Left ventricle myocardium inferior (tissue), 1 donor: ENCODE data around the gene SLC28A1. TPM values are rescaled to one million over a fixed set of nuclear protein-coding genes. Genes with fewer than 3 reads are reported as not detected.

ENCODE experiments used
- DNase-seq: peaks from one replicate; pipeline ENCODE4 v3.0.0-alpha.2; 2020
- H3K27ac ChIP-seq: fragments of 200-600 bp; replicated peaks from 2 replicates; pipeline ENCODE4 v1.8.0; 2021
- H3K27me3 ChIP-seq: fragments of 200-600 bp; 2 replicates; pipeline ENCODE4 v1.8.0; 2021; ENCODE audit warnings: low read depth
- H3K36me3 ChIP-seq: fragments of 200-600 bp; 2 replicates; pipeline ENCODE4 v1.8.0; 2021
- H3K4me1 ChIP-seq: fragments of 200-600 bp; 2 replicates; pipeline ENCODE4 v1.8.0; 2021
- H3K4me3 ChIP-seq: fragments of 200-600 bp; 2 replicates; pipeline ENCODE4 v1.8.0; 2021; ENCODE audit warnings: mild to moderate bottlenecking, moderate library complexity
- H3K9me3 ChIP-seq: fragments of 200-600 bp; replicated peaks from 2 replicates; pipeline ENCODE4 v1.8.0; 2021
- intact Hi-C: fragments of 100-400 bp; cut with micrococcal nuclease; formaldehyde crosslinking; loops from one replicate; pipeline ENCODE4 v1.11.0; 2022
- total RNA-seq: library from RNA; stranded (reverse); fragmentation: NEBNext Ultra II Directional; extraction: Animal tissue kit (Norgen Biotek cat#: 25700); gene quantifications from one replicate; pipeline ENCODE4 v1.2.1, GENCODE V29; 2021
- TF ChIP-seq, protein P1 (sequence below): fragments of 200-600 bp; IDR thresholded peaks from 2 replicates; pipeline ENCODE4 v1.8.0; 2021; ENCODE audit warnings: antibody characterized with exemption, mild to moderate bottlenecking, borderline replicate concordance
- donor health status: DM: no; HTN: yes; CAD: no; lungs with severe emphysema.

The SLC28A1 gene
- total RNA-seq, 1 donor from 2014 or later: 0.91 TPM

DNA sequence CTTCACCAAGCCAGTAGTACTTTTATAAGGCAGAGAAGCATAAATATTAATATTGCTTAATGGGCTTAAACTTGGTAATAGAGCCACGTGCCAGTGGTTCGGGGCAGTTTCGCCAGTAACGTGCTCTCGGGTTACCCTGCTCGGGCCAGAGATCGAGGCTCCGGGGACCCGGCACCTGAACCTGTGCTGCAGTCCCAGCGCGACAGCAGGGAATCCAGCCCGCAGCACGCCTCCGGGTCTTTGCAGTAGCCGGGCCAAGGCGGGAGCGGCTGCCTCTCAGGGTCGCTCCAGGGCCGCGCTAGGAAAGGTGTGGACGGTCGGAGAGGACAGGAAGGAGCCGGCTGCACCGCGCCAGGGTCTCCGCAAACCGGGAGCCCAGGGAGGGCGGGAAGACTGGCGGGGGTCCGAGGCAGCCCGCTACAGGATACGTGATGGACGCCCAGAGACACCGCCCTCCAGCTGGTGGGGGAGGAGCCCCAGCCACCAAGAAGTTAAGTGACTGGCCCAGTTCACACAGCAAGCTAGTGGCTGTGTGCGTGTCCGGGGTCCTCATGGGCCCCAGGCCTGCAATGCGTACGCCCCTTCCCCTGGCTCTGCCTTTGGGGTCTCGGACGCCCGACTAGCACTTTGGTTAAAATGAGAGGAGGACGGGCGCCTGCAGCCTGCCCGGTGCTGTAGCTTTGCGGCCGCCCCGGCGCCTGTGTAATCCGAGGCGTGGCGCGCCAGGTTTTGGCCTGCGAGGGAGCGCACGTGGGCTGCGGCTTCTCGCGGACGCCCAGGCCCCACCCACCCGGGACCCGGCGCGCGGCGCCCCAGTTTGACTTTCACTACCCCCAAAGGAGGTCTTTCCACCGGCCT, 96.0 kb downstream of the SLC28A1 start:
- TF ChIP-seq, protein P1, sequence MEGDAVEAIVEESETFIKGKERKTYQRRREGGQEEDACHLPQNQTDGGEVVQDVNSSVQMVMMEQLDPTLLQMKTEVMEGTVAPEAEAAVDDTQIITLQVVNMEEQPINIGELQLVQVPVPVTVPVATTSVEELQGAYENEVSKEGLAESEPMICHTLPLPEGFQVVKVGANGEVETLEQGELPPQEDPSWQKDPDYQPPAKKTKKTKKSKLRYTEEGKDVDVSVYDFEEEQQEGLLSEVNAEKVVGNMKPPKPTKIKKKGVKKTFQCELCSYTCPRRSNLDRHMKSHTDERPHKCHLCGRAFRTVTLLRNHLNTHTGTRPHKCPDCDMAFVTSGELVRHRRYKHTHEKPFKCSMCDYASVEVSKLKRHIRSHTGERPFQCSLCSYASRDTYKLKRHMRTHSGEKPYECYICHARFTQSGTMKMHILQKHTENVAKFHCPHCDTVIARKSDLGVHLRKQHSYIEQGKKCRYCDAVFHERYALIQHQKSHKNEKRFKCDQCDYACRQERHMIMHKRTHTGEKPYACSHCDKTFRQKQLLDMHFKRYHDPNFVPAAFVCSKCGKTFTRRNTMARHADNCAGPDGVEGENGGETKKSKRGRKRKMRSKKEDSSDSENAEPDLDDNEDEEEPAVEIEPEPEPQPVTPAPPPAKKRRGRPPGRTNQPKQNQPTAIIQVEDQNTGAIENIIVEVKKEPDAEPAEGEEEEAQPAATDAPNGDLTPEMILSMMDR: no peak
- no peaks in the 10 kb centered on the region for H3K9me3 ChIP-seq
- H3K36me3 ChIP-seq: no peaks in the 10 kb centered on the region
- intact Hi-C loops: no loop called here
- peak; percentile 87 for DNase-seq
- no peaks in the 10 kb centered on the region for H3K27me3 ChIP-seq
- peak overlapping the region; percentile 97 for H3K27ac ChIP-seq
- H3K4me1 ChIP-seq: peaks cover 68% of the 10 kb centered on the region
- H3K4me3 ChIP-seq: peak overlapping the region; percentile 87

DNA sequence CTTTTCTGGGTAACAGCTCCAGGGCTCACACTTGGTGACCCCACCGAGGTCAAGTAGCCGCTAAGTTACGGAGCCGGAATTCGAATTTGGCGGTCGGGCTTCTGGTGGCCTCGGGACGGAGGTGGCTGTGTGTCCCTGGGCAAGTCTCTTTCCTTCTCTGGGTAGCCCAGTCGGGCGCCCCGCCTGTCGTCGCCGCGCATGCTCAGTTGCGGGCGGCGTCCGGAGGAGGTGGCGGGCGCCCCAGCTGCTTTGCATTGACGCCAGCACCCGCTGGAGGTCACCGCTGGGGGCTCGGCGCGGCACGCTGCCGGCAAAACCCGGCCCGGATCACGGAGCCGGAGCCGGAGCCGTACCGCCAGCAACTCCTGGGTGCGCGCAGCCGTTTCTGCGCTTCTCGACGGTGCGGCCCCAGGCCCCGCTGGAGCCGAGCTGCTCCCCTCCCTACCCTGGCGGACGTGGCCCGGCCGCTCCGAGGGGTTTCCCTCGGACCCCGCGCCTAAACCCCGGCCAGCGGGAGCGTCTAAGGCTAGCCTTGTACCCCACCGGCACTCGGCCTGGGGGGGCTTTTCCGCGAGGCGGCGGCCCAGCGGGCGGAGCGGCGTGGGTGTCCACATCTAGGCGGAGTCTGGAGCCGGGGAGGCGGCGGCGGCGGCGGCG, 96.7 kb downstream of the SLC28A1 start:
- DNase-seq: peak; percentile 95
- TF ChIP-seq, protein P1: peak; percentile 50
- Histone ChIP-seq H3K27me3 (no peaks in the 10 kb centered on the region), H3K4me3 (peak overlapping the region; percentile 87), H3K36me3 (no peaks in the 10 kb centered on the region), H3K9me3 (no peaks in the 10 kb centered on the region), H3K27ac (peak overlapping the region; percentile 97), H3K4me1 (peaks cover 70% of the 10 kb centered on the region)
- intact Hi-C loops: no loop called here

GRCh38 chr15:84981711-84982300, 97.3 kb downstream of the SLC28A1 start, which contains the start of gene PDE8A:
Gene PDE8A (plus strand): TSS chr15:84981856. CDS start chr15:84982163, 307 bp downstream.
- Histone ChIP-seq H3K27ac (peak within 1 kb of the TSS; percentile 97), H3K9me3 (no peaks in the 10 kb centered on the region), H3K27me3 (no peaks in the 10 kb centered on the region), H3K4me1 (peaks cover 76% of the 10 kb centered on the region), H3K36me3 (no peaks in the 10 kb centered on the region), H3K4me3 (peak within 1 kb of the TSS; percentile 87)
- intact Hi-C loops: no loop called here
- TF ChIP-seq, protein P1: peak; percentile 33
- peak; percentile 58 for DNase-seq

- Histone ChIP-seq H3K27me3 (no peaks in the 10 kb centered on the region), H3K4me3 (peak overlapping the region; percentile 87), H3K27ac (peak overlapping the region; percentile 97), H3K36me3 (no peaks in the 10 kb centered on the region), H3K4me1 (peaks cover 80% of the 10 kb centered on the region), H3K9me3 (no peaks in the 10 kb centered on the region)
- DNase-seq: peak; percentile 44
- intact Hi-C loops: no loop called here
- TF ChIP-seq, protein P1: no peak
Observed at GRCh38 chr15:84982301-84982920, 97.9 kb downstream of the SLC28A1 start.

DNA sequence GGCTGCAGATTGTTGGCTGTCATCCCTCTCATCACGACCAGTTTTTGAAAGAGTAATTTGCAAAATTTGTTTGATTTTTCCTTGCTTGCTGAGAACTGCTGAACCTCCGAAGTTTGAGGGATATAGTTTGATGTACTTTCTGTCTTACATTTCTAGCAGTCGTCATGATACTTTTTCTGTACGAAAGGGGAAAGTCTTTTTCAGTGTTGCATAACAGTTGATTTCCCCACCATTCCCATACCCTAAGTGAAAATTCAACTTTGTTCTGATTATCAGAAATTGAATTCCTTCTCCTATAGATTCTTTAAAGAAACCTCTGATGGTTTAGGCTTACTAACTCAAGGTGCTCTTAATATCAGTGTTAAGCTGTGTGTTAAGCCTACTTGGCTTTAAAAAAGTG, 98.8 kb downstream of the SLC28A1 start:
- no peaks in the 10 kb centered on the region for H3K9me3 ChIP-seq
- intact Hi-C loops: no loop called here
- no peaks in the 10 kb centered on the region for H3K36me3 ChIP-seq
- peaks cover 89% of the 10 kb centered on the region for H3K4me1 ChIP-seq
- no peak for DNase-seq
- TF ChIP-seq, protein P1: no peak
- no peaks in the 10 kb centered on the region for H3K27me3 ChIP-seq
- peak overlapping the region; percentile 97 for H3K27ac ChIP-seq
- H3K4me3 ChIP-seq: peak overlapping the region; percentile 87
